SJCRH30 (cell line): ENCODE data around the gene PRKCE. TPM values are rescaled to one million over a fixed set of nuclear protein-coding genes. Genes with fewer than 3 reads are reported as not detected.
A peak's percentile ranks its signal among the peaks of the same experiment; 100 is the strongest.

Experiments
- DNase-seq, 2 experiments: peaks; one replicate each; pipeline ENCODE4 v3.0.0-alpha.2; 2015 to 2020
- H3K27ac ChIP-seq: fragments of 250-450 bp; sonication (Bioruptor Pico); 2 replicates; pipeline ENCODE4 v1.5.1; 2020; ENCODE audit warnings: mild to moderate bottlenecking, moderate library complexity
- H3K27me3 ChIP-seq: fragments of 250-450 bp; sonication (Bioruptor Pico); 2 replicates; pipeline ENCODE4 v1.5.1; 2020; ENCODE audit warnings: mild to moderate bottlenecking, moderate library complexity
- H3K36me3 ChIP-seq: fragments of 250-450 bp; sonication (Bioruptor Pico); 2 replicates; pipeline ENCODE4 v1.5.1; 2020; ENCODE audit warnings: mild to moderate bottlenecking, moderate library complexity
- H3K4me1 ChIP-seq: fragments of 250-450 bp; sonication (Bioruptor Pico); 2 replicates; pipeline ENCODE4 v1.5.1; 2020; ENCODE audit warnings: mild to moderate bottlenecking, moderate library complexity
- H3K4me3 ChIP-seq: fragments of 250-450 bp; sonication (Bioruptor Pico); 2 replicates; pipeline ENCODE4 v1.5.1; 2020; ENCODE audit warnings: mild to moderate bottlenecking, moderate library complexity
- H3K9me3 ChIP-seq: fragments of 250-450 bp; sonication (Bioruptor Pico); replicated peaks from 2 replicates; pipeline ENCODE4 v1.5.1; 2020; ENCODE audit warnings: mild to moderate bottlenecking, moderate library complexity
- total RNA-seq: library from RNA; depleted of rRNA; stranded (reverse); fragments of >200 nt; shearing (Covaris generic); gene quantifications from 2 replicates; pipeline ENCODE4 v1.2.3, GENCODE V29; 2014

PRKCE gene
- total RNA-seq, 1 experiment from 2014 or later, result 11.9 TPM

- Histone ChIP-seq H3K4me1 (peaks cover 4% of the 10 kb centered on the region; the same call in 1 of the 2 replicates), H3K4me3 (no peak overlapping the region), H3K36me3 (no peaks in the 10 kb centered on the region), H3K27ac (no peak overlapping the region), H3K9me3 (no peaks in the 10 kb centered on the region), H3K27me3 (no peaks in the 10 kb centered on the region)
- DNase-seq, result no peak
Observed at GRCh38 chr2:45984366-45984765, 332.9 kb downstream of the PRKCE start.

GRCh38 chr2:45984896-45985473, 333.5 kb downstream of the PRKCE start:
- Histone ChIP-seq H3K36me3 (no peaks in the 10 kb centered on the region), H3K4me1 (peaks cover 4% of the 10 kb centered on the region; the same call in 1 of the 2 replicates), H3K27ac (no peak overlapping the region), H3K9me3 (no peaks in the 10 kb centered on the region), H3K4me3 (no peak overlapping the region), H3K27me3 (no peaks in the 10 kb centered on the region)
- DNase-seq, result no peak

- no peaks in the 10 kb centered on the region for H3K36me3 ChIP-seq
- no peak overlapping the region for H3K4me3 ChIP-seq
- H3K9me3 ChIP-seq, result no peaks in the 10 kb centered on the region
- H3K27ac ChIP-seq, result no peak overlapping the region
- DNase-seq, result no peak
- no peaks in the 10 kb centered on the region for H3K27me3 ChIP-seq
- peaks cover 4% of the 10 kb centered on the region; the same call in 1 of the 2 replicates for H3K4me1 ChIP-seq
Observed at GRCh38 chr2:45986509-45986908, 335.0 kb downstream of the PRKCE start.

DNA sequence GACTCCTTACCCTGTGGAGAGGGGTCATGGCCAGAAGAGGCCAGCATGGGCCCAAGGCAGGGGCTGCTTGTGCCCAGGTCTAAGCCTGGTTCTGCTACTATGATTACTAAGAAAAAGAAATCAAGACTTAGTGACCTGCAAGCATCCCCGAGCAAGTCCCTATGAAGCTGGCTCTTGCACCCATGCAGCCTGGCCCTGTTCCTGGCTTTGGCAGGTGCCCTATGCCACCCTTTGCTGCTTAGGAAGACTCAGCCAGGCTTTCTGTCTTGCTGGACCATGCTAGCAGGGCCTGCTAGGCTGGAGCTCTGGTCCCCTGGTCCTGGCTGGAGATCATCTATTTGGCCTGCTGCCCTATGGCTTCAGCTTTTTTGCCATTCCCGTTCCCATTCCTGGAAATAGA, 336.4 kb downstream of the PRKCE start:
- H3K4me3 ChIP-seq, result no peak overlapping the region
- no peak for DNase-seq
- no peaks in the 10 kb centered on the region for H3K9me3 ChIP-seq
- H3K27me3 ChIP-seq, result no peaks in the 10 kb centered on the region
- H3K4me1 ChIP-seq, result peaks cover 4% of the 10 kb centered on the region; the same call in 1 of the 2 replicates
- H3K27ac ChIP-seq, result no peak overlapping the region
- H3K36me3 ChIP-seq, result no peaks in the 10 kb centered on the region

GRCh38 chr2:45988879-45989278, 337.4 kb downstream of the PRKCE start:
- no peak overlapping the region for H3K27ac ChIP-seq
- no peaks in the 10 kb centered on the region for H3K27me3 ChIP-seq
- H3K4me1 ChIP-seq, result peaks cover 4% of the 10 kb centered on the region; the same call in 1 of the 2 replicates
- H3K9me3 ChIP-seq, result no peaks in the 10 kb centered on the region
- no peaks in the 10 kb centered on the region for H3K36me3 ChIP-seq
- no peak overlapping the region for H3K4me3 ChIP-seq
- peak; percentile 37 to 61 for DNase-seq

- no peaks in the 10 kb centered on the region for H3K9me3 ChIP-seq
- no peak overlapping the region for H3K27ac ChIP-seq
- peaks cover 4% of the 10 kb centered on the region; the same call in 1 of the 2 replicates for H3K4me1 ChIP-seq
- H3K27me3 ChIP-seq, result no peaks in the 10 kb centered on the region
- no peak for DNase-seq
- H3K36me3 ChIP-seq, result no peaks in the 10 kb centered on the region
- no peak overlapping the region for H3K4me3 ChIP-seq
Observed at GRCh38 chr2:45990131-45990530, 338.7 kb downstream of the PRKCE start.

DNA sequence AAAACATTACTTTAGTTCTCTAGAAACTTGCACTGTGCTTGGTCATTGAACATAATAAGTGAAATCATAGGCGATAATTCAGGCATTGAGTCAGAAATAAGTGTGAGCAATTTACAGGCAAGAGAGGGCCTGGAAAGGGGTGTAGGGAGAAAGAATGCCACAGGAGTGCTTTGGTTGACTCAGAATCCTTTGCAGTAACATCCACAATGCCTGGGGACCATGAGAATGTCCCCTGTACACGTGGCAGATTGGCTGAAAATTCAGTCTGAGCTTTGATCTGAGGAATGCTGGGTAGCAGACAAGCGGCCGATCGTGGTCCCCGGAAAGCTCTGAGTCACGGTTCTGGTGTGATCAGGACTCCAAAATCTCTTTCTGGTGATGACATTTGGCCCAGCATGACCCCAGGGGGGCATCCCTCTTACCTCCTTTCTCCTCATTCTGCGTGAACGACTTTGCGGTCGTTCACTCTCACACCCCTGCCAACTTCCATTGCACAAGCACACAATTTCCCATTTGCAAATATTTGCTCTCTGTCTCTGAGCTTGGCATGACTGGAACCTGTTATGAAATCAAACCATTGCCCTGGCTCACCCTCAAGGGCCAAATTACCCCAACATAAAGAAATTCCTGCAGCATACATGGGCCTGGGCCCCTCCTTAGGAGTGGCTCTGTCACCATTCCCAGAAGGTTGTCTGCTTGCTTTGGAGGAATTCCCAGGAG, 340.7 kb downstream of the PRKCE start:
- DNase-seq, result no peak
- H3K27ac ChIP-seq, result no peak overlapping the region

GRCh38 chr2:45992741-45993475, 341.4 kb downstream of the PRKCE start:
- Histone ChIP-seq H3K4me3 (no peak overlapping the region), H3K27ac (no peak overlapping the region), H3K27me3 (no peaks in the 10 kb centered on the region), H3K36me3 (no peaks in the 10 kb centered on the region), H3K9me3 (no peaks in the 10 kb centered on the region; the same call in 1 of the 2 replicates), H3K4me1 (peaks cover 4% of the 10 kb centered on the region; the same call in 1 of the 2 replicates)
- peak in 1 of 2 experiments; percentile 21 for DNase-seq

More for the DNA sequence above, 340.7 kb downstream of the PRKCE start:
- Histone ChIP-seq H3K4me1 (peaks cover 4% of the 10 kb centered on the region; the same call in 1 of the 2 replicates), H3K4me3 (no peak overlapping the region), H3K9me3 (no peaks in the 10 kb centered on the region), H3K27me3 (no peaks in the 10 kb centered on the region), H3K36me3 (no peaks in the 10 kb centered on the region)

DNA sequence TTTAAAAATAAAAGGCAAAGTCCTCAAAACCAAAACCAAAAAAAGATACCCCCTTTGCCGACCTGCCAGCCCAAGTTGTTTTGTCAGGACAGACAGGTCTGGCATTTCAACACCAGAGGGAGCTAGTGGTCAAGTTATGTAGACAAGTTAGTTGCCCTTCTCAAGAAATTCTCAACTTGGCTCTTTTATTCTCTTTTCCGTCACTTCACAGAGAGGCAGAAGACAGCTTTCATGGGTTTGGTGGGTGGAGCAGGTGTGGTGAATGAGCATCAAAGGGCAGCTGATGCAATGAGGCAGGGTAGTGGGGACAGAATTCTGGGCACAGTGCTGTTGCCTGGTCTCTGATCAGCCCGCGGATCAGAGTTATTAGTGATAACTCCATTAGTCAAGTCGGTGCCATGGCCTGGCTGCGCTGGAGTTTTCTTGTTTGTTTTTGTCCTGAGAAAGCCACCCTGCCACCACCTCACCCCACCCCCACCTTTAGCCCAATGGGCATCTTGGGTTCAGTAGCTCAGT, 342.1 kb downstream of the PRKCE start:
- DNase-seq, result peak; percentile 80 to 92
- no peaks in the 10 kb centered on the region for H3K36me3 ChIP-seq
- H3K9me3 ChIP-seq, result no peaks in the 10 kb centered on the region; the same call in 1 of the 2 replicates
- H3K27ac ChIP-seq, result no peak overlapping the region
- peaks cover 4% of the 10 kb centered on the region; the same call in 1 of the 2 replicates for H3K4me1 ChIP-seq
- H3K27me3 ChIP-seq, result no peaks in the 10 kb centered on the region
- H3K4me3 ChIP-seq, result no peak overlapping the region

DNA sequence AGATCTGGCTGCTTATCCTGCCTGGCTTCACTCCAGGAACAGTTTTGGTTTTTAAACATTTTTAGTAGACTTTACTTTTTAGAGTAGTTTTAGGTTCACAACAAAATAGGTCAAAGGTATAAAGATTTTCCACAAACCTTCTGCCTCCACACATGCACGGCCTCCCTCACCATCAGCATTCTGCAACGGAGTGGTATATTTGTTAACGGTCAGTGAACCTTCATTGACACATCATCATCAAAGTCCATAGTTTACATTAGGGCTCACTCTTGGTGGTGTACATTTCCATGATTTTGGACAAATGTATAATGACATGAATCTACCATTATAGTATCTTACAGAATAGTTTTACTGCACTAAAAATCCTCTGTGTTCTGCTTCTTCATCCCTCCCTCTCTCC, 342.6 kb downstream of the PRKCE start:
- no peak for DNase-seq
- H3K4me1 ChIP-seq, result peaks cover 1% of the 10 kb centered on the region; the same call in 1 of the 2 replicates

GRCh38 chr2:46000660-46001059, 349.2 kb downstream of the PRKCE start:
- no peak overlapping the region for H3K4me3 ChIP-seq

More for the DNA sequence above, 342.6 kb downstream of the PRKCE start:
- Histone ChIP-seq H3K36me3 (no peaks in the 10 kb centered on the region), H3K27me3 (no peaks in the 10 kb centered on the region), H3K9me3 (no peaks in the 10 kb centered on the region; the same call in 1 of the 2 replicates), H3K27ac (no peak overlapping the region), H3K4me3 (no peak overlapping the region)

DNA sequence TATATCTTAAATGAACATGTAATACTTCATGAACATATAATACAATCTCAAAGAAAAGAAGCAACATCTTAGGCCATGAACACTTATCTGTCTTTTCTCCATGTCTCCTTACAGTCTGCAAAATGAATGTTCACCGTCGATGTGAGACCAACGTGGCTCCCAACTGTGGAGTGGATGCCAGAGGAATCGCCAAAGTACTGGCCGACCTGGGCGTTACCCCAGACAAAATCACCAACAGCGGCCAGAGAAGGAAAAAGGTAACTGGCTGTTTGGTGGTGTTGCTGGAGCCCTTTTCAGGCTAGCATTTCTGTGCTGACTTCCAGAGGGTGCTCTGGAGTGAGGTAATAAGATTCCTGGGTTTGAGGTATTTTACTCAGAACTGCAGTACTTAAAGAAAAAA, 349.8 kb downstream of the PRKCE start:
- no peaks in the 10 kb centered on the region for H3K36me3 ChIP-seq
- H3K4me1 ChIP-seq, result no peaks in the 10 kb centered on the region
- no peak overlapping the region for H3K4me3 ChIP-seq
- no peak for DNase-seq
- H3K9me3 ChIP-seq, result no peaks in the 10 kb centered on the region; the same call in 1 of the 2 replicates
- no peak overlapping the region for H3K27ac ChIP-seq
- H3K27me3 ChIP-seq, result no peaks in the 10 kb centered on the region

More at GRCh38 chr2:46000660-46001059, 349.2 kb downstream of the PRKCE start:
- Histone ChIP-seq H3K27ac (no peak overlapping the region), H3K36me3 (no peaks in the 10 kb centered on the region), H3K9me3 (no peaks in the 10 kb centered on the region; the same call in 1 of the 2 replicates), H3K4me1 (no peaks in the 10 kb centered on the region), H3K27me3 (no peaks in the 10 kb centered on the region)
- no peak for DNase-seq

- no peaks in the 10 kb centered on the region for H3K27me3 ChIP-seq
- H3K27ac ChIP-seq, result no peak overlapping the region
- no peaks in the 10 kb centered on the region; the same call in 1 of the 2 replicates for H3K9me3 ChIP-seq
- no peaks in the 10 kb centered on the region for H3K36me3 ChIP-seq
- H3K4me3 ChIP-seq, result no peak overlapping the region
- H3K4me1 ChIP-seq, result no peaks in the 10 kb centered on the region
- no peak for DNase-seq
Observed at GRCh38 chr2:46001741-46002506, 350.4 kb downstream of the PRKCE start.

GRCh38 chr2:46002507-46002883, 351.0 kb downstream of the PRKCE start:
- Histone ChIP-seq H3K27ac (no peak overlapping the region), H3K4me1 (no peaks in the 10 kb centered on the region), H3K36me3 (no peaks in the 10 kb centered on the region), H3K27me3 (no peaks in the 10 kb centered on the region), H3K9me3 (no peaks in the 10 kb centered on the region; the same call in 1 of the 2 replicates), H3K4me3 (no peak overlapping the region)
- no peak for DNase-seq
